ENCODE results near the gene PCDHA11.

DNA sequence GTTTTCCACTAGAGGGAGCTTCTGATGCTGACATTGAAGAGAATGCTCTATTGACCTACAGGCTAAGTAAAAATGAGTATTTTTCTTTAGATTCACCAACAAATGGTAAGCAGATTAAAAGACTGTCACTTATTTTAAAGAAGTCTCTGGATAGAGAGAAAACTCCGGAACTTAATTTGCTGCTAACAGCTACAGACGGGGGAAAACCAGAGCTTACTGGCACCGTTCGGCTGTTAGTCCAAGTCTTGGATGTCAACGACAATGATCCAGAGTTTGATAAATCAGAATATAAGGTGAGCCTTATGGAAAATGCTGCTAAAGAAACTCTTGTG, 764 bp downstream of the PCDHA11 start:
- TF ChIP-seq, protein P1, sequence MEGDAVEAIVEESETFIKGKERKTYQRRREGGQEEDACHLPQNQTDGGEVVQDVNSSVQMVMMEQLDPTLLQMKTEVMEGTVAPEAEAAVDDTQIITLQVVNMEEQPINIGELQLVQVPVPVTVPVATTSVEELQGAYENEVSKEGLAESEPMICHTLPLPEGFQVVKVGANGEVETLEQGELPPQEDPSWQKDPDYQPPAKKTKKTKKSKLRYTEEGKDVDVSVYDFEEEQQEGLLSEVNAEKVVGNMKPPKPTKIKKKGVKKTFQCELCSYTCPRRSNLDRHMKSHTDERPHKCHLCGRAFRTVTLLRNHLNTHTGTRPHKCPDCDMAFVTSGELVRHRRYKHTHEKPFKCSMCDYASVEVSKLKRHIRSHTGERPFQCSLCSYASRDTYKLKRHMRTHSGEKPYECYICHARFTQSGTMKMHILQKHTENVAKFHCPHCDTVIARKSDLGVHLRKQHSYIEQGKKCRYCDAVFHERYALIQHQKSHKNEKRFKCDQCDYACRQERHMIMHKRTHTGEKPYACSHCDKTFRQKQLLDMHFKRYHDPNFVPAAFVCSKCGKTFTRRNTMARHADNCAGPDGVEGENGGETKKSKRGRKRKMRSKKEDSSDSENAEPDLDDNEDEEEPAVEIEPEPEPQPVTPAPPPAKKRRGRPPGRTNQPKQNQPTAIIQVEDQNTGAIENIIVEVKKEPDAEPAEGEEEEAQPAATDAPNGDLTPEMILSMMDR (IDR thresholded peaks at IDR 0.05): peak in 2 of 12 donors; percentile 7 to 18
- TF ChIP-seq POLR2A (IDR thresholded peaks at IDR 0.05): no peak
